Right hindlimb (tissue), 1 donor: Measurements from ENCODE around the gene ACTN1.
A peak's percentile ranks its signal among the peaks of the same experiment; 100 is the strongest.

Experiments
- DNase-seq: peaks from one replicate; pipeline ENCODE4 v3.0.0-alpha.2; 2018

Gene ACTN1

DNA sequence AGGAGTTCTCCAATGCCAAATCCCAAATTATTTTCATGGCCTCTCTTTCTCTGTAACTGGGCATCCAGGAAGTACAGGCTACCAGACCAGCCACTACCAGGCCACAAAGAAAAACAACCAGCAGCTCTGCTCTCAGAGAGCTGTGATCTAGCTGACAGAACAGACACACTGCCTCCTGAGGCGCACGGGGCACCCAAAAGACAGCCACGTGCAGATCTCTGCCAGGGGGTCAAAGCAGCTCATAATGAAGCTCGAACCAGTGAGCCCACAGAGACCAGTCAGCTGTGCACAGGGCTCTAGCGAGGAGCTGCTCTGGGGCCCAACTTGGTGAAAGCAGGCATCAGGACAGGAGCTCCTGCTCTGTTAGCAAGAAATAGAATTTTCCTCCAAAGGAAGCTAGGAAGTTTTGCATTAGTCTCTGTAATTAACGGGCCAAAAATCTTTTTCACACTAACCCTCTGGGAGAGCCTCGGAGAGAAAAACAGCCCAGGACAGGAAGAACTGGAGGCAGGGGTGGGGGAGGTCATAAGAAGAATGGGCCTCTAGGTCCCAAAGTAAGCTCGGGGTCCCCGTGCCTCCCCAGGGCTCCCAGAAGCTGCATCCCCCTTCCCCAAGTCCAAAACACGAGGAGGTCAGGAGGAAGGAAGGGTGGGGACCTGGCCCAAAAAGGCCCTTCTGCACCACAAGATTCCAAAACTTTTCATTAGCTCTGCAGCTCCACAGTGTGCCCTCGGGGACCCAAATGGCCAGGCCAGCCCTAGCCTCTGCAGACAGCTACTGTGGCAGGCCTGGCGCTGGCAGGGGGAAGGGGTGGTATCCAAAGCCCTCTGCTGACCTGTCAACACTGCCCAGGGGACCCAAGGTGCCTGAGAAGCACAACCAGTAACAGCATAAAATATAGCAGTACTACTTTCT, 30.2 kb downstream of the ACTN1 start:
- no peak for DNase-seq

DNA sequence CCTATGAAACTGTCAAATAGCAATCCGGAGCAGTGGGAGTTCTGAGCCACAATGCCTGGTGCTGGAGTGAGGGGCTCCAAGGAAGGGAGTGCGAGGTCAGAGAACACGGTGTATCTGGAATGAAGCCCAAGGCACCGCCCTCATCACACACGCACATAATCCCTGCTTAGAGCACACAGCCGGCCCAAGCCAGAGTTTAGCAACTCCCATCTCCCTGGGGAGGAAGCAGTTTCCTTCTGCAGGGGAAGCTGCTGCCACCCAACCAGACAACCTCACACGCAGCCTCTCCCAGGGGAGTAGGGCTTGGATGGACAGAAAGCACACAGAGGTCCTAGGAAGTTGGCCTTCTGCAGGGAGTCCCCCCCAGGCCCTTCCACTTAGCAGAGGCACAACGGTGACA, 31.3 kb downstream of the ACTN1 start:
- DNase-seq: peak; percentile 54

DNA sequence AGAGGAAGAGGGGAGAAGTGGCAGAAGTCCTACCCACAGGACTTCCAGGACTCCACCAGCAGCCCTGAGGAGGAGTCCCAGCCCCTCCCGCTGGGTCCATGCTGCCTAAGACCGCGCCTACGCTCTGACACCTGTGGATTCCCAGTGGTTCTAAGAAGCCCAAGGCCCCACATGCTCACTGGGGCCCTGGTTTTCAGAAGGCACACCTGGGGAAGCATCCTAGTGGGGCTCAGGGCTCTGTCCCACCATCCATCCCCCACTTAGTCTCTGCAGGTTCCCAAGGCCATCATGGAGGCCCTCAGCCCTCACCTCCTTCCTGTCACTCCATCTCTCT, 32.6 kb downstream of the ACTN1 start:
- DNase-seq: no peak

DNA sequence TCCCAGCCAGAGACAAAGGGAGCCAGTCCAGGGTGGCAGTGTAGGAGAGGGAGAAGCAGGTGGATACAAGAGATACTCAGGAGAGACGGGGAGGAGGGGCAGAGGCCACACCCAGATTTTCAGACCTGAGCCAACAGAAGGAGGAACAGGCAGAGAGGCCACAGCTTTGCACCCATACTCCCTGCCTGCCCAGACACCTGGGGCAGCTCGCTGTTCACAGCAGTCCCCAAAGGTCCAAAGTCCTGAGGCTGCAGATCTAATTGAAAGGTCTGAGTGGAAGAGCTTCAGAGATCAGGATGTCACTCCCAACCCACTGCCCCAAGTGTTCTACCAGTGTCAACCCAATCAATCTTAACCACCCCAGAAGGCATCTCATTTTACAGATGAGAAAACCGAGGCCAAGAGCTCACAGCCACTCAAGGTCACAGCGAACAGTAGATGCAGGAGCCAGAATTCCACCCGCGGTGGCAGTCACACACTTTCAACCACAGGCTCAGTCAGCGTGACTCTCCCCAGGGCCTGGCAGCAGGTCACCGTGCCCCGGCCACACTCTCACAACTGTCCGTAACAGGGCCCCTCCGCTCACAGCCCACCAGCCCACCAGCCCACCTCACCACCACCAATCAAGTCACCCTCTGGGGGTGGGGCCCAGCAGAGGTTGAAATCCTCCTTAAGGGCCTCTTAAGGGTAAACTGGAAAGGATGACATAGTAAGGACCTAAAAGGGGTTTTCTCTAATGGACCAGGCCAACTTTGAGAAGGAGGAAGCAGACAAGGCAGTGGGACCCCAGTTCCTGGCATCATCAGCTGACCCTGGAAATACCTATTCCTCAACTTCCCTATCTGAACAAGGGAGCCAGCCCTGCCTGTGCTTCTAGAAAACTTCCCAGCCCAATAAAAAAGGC, 33.3 kb downstream of the ACTN1 start:
- no peak for DNase-seq

DNA sequence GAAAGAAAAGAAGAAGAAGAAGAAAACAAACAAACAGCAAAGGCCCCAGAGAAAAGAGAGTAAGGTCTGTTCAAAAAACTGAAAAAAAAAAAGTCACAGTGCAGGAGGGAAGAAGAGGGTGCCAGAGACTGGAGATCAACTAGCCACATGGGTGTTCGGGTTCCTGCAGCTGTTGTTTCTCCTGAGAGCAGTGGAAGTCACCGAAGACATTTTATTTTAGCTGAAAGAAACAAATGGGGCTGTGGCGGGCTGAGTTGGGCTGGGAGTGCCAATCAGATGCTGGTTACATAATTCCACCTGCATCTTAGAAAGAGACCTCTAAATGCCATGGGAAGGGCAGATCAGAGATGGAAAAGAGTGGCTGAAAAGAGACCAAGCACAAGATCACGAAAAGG, 33.9 kb downstream of the ACTN1 start:
- no peak for DNase-seq

DNA sequence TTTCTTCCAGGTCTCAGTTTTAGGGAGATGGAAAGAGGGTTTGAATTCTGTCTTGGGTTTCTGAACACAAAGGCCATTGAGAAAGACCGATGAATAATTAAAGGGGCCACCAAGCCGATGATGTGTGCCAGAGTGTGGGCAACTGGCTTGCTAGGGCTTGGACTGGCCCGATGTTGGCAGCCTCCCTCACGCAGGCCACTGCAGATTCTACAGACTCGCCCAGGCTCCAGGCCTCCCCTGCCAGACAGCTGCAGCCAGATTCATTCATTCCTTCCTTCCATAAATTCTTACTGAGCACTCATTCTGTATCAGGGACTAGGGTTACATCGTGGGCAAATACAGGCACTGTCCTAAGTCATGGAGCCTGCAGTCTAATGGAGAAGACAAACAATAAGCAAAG, 34.9 kb downstream of the ACTN1 start:
- no peak for DNase-seq

DNA sequence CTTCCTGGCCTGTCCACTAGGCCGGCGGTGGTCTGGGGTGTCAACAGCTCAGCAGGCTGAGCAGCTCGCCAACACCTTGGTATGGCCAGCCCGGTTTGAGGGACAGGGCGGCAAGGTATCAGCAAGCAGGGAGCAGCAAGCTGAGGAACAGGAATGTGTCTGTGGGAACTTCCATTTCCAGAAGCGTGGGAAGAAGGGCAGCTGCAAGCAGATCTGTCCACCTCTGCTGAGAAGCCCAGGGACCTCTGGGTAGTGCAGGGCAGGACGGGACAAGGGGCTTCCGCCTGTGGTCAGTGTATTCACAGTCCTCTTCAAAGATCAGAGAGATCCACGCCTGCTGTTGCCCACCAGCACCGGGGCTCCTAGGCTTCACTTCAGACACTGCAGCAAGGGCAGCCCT, 36.0 kb downstream of the ACTN1 start:
- no peak for DNase-seq

DNA sequence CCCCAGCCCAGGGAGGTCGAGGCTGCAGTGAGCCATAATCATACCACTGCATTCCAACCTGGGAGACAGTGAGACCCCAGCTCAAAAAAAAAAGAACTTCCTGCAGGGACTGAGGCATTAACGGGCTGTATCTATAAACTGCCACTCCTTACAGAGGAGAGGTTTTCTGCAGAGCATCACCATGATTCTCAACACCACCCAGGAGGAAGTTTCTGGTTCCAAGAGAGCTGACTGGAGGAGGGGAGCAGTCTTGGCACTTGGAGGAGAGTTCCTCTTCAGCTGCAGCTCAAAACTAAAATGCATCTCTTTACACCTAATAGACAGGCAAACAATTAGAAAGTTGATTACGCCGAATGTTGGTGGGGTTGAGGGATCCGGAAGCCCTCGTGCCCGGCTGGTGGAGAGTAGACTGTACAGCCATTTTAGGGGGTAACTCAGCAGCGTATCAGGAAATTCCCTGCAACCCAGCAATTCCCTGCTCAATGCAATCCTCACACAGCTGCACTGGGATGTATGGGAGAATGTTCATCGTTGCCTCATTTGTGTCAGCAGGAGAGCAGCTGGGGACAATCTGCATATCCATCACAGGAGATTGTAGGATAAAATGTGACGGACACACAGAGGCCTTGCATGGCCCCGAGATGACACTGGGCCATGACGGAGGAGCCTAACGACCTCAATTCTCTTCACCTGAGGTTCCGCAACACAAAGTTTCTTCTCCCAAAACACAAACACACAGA, 36.6 kb downstream of the ACTN1 start:
- DNase-seq: no peak

DNA sequence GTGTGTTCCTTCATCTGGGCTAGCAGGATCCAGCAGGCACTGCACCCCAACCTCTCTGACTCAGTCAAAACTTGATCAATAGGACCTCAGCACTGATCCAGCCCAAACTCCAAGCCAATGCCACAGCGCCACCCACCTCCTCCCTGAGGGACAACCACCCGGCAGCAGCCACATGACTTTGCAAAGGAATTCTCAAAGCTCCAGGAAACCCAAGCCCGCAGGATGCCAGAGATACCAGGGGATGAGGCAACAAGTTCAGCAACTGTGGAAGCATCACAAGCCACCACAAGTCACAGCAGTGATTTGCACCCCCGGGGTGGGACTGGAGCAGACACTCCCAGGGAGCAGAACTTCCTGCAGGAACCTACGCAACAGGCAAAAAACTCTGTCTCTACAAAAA, 37.3 kb downstream of the ACTN1 start:
- DNase-seq: peak; percentile 46

DNA sequence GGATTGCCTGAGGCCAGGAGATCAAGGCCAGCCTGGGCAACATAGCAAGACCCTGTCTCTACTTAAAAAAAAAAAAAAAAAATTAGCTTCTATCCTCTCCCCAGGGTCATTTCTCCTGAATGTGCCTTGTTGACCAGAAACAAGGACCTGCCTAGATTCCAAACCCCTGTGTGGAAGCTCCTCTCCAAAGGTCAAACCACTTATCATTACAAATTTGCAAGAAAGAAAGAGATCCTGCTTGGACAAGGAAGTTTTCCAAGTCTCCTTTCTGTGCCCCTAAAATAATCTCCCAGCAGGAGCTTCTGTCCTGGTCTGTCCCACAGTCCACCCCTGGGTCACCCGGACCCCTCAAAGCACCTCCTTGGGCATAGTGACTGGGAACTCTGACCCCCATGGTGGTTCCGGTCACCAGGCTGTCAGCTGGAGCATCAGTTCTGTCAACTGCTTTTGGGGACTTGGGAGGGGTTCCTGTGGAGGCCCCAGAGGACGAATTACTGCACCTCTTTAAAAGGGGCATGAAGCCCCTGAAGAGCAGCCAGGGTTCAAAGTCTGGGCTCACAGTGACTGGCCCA, 38.4 kb downstream of the ACTN1 start:
- no peak for DNase-seq

DNA sequence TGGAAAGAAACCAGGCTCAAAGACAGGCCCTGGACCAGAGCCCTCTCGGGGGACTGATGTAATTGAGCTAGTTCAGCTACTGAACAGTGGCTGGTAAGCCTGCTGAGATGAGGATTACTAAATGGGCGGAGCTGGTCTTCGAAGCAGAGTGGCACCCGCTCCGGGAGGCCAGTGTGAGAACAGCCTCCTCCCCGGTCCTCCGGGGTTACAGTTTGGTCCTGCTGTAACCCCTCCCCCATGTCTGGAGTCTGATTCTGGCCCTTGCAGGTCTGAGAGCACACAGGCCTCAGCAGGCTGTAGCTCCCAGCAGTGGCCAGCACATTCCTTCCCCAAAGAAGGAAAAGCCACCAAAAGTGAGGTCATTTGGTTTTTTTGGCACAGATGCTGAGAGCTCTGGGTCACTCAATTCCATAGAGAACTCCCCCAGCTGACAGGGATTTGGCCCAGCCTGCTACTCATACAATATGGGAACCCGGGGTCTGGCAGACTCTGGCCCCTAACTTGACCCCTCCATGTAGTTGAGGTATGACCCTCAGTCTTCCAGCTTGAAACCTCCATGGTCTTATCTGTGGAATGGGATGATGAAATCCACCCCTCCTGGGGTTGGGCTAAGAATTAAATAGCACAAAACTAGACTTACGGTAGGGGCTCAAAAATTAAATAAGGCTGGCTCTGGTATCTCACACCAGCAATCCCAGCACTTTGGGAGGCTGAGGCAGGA, 39.0 kb downstream of the ACTN1 start:
- DNase-seq: peak; percentile 76

DNA sequence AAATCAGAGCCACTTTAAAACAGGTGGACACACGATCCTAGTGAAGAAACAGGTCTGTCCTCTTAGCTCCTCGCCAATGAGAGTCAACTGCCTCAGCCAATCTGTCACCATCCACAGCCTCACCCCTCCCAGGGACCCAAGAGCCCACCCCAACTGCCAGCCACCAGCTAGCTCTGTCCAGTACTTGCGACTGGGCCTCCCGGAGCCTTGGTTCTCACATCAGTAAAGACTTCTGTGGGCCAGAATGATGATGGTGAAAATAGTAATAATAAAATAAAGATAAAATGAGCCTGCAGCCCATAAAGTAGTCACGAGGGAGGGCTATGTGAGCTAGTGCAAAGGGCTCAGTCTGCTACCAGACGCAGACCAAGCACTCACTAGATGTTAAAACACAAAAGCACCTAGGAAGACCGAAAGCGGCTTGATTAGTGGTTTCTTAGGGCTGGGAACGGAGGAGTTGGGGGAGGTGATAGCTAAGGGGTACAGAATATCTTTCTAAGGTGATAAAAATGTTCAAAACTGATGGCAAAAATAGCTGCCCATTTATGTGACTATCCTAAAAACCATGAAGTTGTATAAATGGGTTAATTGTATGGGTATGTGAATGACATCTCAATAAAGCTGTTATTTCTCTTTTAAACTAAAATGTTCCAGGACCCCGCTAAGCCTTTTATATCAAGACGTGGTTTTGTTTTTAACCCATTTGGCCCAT, 39.8 kb downstream of the ACTN1 start:
- DNase-seq: no peak

DNA sequence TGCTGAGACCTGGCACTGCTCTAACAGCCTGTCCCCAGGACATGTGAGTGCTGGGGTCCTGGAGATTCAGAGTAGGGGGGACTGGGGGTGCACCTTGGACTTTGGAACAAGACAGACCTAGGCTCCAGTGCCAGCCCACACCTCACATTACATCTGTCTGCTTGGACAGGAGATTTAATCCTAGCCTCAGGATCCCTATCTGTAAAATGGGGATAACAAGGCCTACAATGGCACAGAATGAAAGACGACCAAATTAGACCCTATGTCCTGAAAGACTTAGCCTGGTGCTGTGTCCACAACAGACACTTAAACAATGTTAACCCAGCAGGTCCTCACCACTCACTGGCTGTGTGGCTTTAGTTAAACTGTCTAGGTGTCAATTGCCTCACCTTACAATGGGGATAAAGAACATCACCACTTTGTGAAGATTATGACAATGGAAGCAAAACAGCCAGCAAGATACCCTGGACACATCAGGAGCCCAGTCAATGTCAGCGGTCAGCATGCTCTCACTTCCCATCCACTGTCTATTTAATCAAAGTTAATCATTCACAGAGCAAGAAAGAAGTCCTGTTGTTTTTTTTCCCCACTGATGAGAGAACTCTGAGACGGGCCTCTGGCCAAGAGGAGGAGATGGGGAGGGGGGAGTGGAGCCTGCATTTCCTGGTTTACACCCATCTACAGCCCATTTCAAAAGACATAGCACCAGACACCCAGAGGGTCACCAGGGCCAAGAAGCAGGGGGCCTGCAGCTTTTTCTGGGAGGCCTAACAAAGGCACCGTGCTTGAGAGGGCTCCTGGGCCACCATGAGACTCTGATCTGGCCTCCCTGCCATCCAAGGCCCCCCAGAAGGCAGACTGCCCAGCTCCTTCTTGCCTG, 40.6 kb downstream of the ACTN1 start:
- no peak for DNase-seq

DNA sequence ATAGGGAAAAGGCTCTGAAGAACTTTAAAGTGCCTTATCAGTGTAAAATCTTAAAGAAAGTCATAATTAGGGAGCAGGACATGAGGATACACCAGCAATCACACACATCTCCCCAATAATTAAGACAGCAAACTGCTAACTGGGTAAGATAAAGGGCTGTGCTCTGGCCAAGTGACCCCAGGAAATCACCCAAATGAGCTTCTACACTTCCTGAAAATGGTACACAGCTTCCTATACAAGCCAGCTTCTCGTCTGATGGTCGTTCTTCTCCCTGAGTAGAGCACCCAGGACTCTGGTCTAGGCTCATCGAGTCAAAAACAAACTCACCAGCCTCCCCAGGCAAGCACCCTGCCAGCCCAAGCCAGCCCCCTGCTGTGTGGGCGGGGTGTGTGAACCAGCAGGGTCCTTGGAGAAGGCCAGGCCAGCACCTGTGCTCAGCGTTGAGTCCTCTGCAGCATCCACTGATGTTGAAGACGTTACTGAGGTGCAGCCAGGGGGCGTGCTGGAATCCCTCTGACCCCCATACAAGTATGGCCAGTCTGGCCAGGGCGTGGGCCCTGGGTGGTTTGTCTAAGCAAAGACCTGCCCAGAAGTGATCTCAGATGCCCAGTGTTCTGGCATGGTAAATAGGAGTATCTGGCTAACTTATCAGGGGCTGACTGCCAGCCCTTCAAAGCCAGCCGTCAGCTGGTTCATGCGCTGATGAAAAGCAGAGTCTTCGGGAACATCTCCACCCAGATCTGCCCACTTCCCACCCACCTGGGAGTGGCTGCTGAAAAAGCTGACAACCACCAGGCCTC, 41.4 kb downstream of the ACTN1 start:
- no peak for DNase-seq

DNA sequence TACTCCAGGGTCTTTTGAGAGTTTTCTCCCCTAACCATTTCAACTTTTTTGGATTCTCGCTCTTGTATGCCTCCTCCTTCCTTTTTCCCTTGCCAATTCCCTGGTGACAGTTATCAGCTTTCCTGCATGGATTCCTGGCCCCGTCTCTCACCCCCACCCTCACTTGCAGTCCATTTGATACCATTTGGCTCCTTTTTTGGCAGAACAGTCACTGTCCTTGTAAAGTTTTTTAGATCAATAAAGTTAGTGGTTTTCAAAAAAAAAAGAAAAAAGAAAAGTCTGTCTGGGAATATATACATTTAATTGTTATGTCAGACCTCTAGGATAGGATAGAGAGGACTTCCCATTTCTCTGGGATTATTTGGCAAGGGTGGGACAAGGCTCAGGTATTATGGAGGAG, 42.1 kb downstream of the ACTN1 start:
- DNase-seq: no peak

DNA sequence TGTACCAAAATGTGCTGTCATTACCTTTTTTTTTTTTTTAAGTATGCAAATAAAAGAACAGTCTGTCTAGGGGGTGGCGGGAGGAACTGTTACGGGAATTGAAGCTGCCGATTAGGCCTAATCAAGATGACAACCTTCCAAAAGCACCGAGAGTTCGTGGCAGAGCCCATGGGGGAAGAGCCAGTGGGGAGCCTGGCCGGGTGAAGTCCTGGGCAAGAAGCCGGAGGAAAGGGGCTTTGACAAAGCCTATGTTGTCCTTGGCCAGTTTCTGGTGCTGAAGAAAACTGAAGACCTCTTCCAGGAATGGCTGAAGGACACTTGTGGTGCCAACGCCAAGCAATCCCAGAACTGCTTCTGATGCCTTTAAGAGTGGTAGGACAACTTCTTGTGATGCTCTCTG, 42.6 kb downstream of the ACTN1 start:
- DNase-seq: no peak

DNA sequence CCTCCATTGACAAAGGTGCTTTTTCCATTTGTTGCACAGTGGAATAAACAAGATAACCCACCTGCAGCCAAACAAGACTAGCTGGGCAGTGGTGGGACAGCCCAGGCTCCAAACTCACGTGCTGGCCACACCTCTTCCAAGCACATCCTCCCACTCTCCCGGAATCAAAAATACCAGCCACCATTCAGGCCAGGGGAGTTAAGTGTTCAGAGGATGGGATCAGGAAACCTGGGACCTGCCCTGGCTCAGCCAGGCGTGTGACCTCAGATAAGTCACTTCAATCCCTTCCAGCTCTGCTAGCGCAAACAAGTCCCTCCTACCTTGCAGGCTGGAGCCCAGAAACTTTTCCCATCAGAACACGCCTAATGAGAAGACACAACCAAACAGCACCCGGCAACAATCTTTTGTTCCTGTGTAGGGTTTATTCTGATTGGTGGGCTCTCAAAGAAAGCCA, 43.3 kb downstream of the ACTN1 start:
- DNase-seq: no peak

DNA sequence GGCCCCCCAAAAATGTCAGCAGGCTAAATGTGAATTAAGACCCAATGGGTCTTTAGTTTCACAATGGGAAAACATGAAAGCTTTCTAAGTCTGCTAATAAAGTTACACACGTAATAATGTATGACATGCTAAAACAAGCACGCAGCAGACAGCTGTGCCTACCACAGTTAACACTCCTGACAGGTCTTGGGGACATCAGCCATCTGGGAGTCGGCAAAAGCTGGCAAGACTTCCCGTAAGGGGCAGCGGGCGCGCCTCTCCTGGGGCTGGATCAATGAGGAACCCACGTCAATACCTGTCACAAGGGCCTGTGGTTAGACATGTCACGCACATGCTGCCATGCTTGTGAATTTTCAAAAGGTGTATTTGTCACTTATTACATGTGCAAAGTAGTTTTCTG, 45.0 kb downstream of the ACTN1 start:
- DNase-seq: no peak

DNA sequence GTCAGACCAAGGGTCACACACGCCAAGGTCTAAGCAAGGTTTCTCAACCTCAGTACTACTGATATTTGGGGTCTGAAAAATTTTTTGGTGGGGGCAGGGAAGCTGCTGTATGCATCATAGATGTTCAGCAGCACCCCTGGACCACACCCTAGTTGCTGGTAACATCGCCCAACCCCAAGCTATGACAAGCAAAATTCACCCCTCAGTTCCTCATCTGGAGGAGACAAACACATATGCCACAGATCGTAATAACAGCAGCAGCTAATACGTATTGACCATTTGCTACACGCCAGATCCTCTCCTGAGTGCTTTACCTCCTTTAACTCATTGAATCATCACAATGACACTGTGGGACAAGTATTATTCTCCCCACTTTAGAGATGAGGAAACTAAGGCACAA, 46.4 kb downstream of the ACTN1 start:
- DNase-seq: no peak

DNA sequence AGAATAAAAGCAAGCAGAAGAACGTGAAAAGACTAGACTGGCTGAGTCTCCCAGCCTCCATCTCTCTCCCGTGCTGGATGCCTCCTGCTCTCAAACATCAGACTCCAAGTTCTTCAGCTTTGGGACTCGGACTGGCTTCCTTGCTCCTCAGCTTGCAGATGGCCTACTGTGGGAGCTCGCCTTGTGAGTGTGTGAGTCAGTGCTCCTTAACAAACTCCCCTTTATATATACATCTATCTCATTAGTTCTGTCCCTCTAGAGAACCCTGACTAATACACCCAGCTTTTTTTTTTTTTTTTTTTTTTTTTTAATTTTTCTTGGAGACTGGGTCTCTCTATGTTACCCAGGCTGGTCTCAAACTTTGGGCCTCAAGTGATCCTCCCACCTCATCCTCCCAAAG, 46.9 kb downstream of the ACTN1 start:
- no peak for DNase-seq
